ENCODE measurements around the gene SPAG7.

DNA sequence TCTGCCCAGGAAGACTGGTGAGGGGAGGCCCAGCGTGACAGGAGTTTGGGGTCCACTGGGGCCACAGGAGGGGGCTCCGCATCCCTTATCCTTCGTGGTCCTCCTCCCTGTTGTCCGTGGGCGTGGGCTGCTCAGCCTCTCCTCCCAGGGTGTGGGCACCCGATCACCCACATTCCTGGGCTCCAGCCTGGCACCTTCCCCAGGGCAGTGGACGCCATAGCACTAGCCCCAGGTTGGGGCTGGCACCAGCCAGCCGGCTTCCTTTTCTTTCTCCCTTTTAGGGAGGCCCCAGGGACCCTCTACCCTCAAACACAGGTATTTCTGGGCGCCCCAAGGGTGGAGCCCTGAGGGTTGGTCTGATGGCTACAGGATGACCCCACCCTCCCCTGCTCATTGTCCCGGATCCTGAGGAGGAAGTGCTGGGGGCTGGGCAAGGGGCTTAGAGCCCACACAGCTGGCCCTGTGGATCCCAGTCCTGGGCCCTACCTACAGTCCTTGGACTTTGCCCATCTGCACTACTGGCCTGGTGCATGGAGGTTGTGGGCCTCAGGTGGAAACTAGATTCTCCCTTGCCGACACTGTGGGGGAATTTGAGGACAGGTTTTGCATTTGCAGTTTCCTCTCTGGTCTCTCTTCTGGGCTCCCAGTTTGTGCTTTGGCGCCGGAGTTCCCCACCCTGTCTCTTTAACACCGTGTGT lies 31.3 kb upstream of the SPAG7 start:
- TF ChIP-seq, protein P1, sequence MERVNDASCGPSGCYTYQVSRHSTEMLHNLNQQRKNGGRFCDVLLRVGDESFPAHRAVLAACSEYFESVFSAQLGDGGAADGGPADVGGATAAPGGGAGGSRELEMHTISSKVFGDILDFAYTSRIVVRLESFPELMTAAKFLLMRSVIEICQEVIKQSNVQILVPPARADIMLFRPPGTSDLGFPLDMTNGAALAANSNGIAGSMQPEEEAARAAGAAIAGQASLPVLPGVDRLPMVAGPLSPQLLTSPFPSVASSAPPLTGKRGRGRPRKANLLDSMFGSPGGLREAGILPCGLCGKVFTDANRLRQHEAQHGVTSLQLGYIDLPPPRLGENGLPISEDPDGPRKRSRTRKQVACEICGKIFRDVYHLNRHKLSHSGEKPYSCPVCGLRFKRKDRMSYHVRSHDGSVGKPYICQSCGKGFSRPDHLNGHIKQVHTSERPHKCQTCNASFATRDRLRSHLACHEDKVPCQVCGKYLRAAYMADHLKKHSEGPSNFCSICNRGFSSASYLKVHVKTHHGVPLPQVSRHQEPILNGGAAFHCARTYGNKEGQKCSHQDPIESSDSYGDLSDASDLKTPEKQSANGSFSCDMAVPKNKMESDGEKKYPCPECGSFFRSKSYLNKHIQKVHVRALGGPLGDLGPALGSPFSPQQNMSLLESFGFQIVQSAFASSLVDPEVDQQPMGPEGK (tag by site-specific recombination; IDR thresholded peaks at IDR 0.05), result no peak
- no peak for TF ChIP-seq ZNF114 (tag by site-specific recombination; IDR thresholded peaks at IDR 0.05)
- TF ChIP-seq, protein P2, sequence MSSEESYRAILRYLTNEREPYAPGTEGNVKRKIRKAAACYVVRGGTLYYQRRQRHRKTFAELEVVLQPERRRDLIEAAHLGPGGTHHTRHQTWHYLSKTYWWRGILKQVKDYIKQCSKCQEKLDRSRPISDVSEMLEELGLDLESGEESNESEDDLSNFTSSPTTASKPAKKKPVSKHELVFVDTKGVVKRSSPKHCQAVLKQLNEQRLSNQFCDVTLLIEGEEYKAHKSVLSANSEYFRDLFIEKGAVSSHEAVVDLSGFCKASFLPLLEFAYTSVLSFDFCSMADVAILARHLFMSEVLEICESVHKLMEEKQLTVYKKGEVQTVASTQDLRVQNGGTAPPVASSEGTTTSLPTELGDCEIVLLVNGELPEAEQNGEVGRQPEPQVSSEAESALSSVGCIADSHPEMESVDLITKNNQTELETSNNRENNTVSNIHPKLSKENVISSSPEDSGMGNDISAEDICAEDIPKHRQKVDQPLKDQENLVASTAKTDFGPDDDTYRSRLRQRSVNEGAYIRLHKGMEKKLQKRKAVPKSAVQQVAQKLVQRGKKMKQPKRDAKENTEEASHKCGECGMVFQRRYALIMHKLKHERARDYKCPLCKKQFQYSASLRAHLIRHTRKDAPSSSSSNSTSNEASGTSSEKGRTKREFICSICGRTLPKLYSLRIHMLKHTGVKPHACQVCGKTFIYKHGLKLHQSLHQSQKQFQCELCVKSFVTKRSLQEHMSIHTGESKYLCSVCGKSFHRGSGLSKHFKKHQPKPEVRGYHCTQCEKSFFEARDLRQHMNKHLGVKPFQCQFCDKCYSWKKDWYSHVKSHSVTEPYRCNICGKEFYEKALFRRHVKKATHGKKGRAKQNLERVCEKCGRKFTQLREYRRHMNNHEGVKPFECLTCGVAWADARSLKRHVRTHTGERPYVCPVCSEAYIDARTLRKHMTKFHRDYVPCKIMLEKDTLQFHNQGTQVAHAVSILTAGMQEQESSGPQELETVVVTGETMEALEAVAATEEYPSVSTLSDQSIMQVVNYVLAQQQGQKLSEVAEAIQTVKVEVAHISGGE (tag by site-specific recombination; conservative IDR thresholded peaks at IDR 0.05; ENCODE audit: low read depth), result no peak
